HepG2 (cell line): ENCODE results near the gene ALDOA. TPM values are rescaled to one million over a fixed set of nuclear protein-coding genes. Genes with fewer than 3 reads are reported as not detected.

ENCODE experiments used
- BATF2 ChIP-seq: sonication (generic); formaldehyde crosslinking; IDR thresholded peaks from 2 replicates; pipeline ENCODE4 v1.8.0; 2022; ENCODE audit warnings: mild to moderate bottlenecking, missing genetic modification reagents, moderate library complexity
- DRAP1 ChIP-seq: IDR thresholded peaks from 2 replicates; pipeline ENCODE4 v1.6.1; 2016; ENCODE audit warnings: missing genetic modification reagents, missing compliant biosample characterization
- EHMT2 ChIP-seq: fragments of 200-600 bp; sonication (generic); IDR thresholded peaks from 2 replicates; pipeline ENCODE4 v1.7.0; 2017; ENCODE audit warnings: antibody characterized with exemption, low read depth, low read length, borderline replicate concordance
- FOXA1 ChIP-seq, 2 experiments: fragments of 450-650 bp in 1 of 2; sonication (generic) in 1 of 2; formaldehyde crosslinking in 1 of 2; IDR thresholded peaks; 2 replicates each; pipeline versions ENCODE4 v1.4.0 to v1.6.1; 2016 to 2020; ENCODE audit warnings: missing genetic modification reagents in 1 of 2
- FUBP1 ChIP-seq: sonication (generic); formaldehyde crosslinking; IDR thresholded peaks from 2 replicates; pipeline ENCODE4 v1.5.1; 2020; ENCODE audit warnings: missing genetic modification reagents, mild to moderate bottlenecking, borderline replicate concordance
- HIC2 ChIP-seq: sonication (generic); formaldehyde crosslinking; IDR thresholded peaks from 2 replicates; pipeline ENCODE4 v1.9.0; 2022; ENCODE audit warnings: low read depth, missing genetic modification reagents
- ISX ChIP-seq: sonication (generic); formaldehyde crosslinking; conservative IDR thresholded peaks from 2 replicates; pipeline ENCODE4 v1.5.0; 2020; ENCODE audit warnings: missing genetic modification reagents
- KIAA2018 ChIP-seq: sonication (generic); formaldehyde crosslinking; IDR thresholded peaks from 2 replicates; pipeline ENCODE4 v1.5.0; 2020; ENCODE audit warnings: mild to moderate bottlenecking, missing genetic modification reagents, borderline replicate concordance
- MAX ChIP-seq: IDR thresholded peaks from 2 replicates; pipeline ENCODE4 v1.6.1; 2012; ENCODE audit warnings: inconsistent platforms
- PHF5A ChIP-seq: IDR thresholded peaks from one replicate; pipeline ENCODE4 v1.6.1; 2018; ENCODE audit warnings: low read depth, missing genetic modification reagents; ENCODE audit not compliant: unreplicated experiment
- SAP130 ChIP-seq: IDR thresholded peaks from 2 replicates; pipeline ENCODE4 v1.6.1; 2016; ENCODE audit warnings: low read depth
- SP2 ChIP-seq: sonication (generic); formaldehyde crosslinking; IDR thresholded peaks from 2 replicates; pipeline ENCODE4 v1.5.1; 2020; ENCODE audit warnings: mild to moderate bottlenecking, missing genetic modification reagents
- SYNCRIP ChIP-seq: fragments of 200-400 bp; formaldehyde crosslinking; IDR thresholded peaks from 2 replicates; pipeline ENCODE4 v1.6.1; 2018; ENCODE audit warnings: mild to moderate bottlenecking, low read depth, low read length; ENCODE audit not compliant: insufficient read depth
- TGIF2 ChIP-seq: IDR thresholded peaks from 2 replicates; pipeline ENCODE4 v1.6.1; 2016; ENCODE audit warnings: control low read depth, missing compliant biosample characterization
- ZNF549 ChIP-seq: sonication (generic); formaldehyde crosslinking; IDR thresholded peaks from 2 replicates; pipeline ENCODE4 v1.5.0; 2020; ENCODE audit warnings: missing genetic modification reagents
- polyA plus RNA-seq, 8 experiments: library from polyadenylated mRNA; depleted of rRNA in 3 of 8; stranded (reverse) in 7 of 8; unstranded in 1 of 8; fragments of >200 nt; fragmentation: Illumina TruSeq in 4 of 8; extraction: Trizol in 4 of 8; gene quantifications; 2 replicates each; pipeline versions ENCODE4 v1.2.1 to v1.2.3, GENCODE V29; 2011 to 2016; ENCODE audit warnings: low read depth in 4 of 8, missing spikeins in 1 of 8, mixed read lengths in 1 of 8; ENCODE audit not compliant: insufficient read depth in 1 of 8
- total RNA-seq, 5 experiments: library from RNA; depleted of rRNA; stranded (reverse); fragments of >200 nt; fragmentation: Illumina TruSeq; extraction: Trizol; gene quantifications; 2 replicates each; pipeline ENCODE4 v1.2.3, GENCODE V29; 2016; ENCODE audit warnings: low read depth in 1 of 5

The ALDOA gene
- total and polyA plus RNA-seq, 2 of the 13 experiments (the other 11 are each of a cell fraction or from before 2014, with no cell fraction given), result 925 to 1,884 TPM

- TF ChIP-seq PHF5A (CRISPR knock-in tag) (peak; percentile 68), MAX (peak; percentile 100), DRAP1 (CRISPR knock-in tag) (peak; percentile 50; the same call in 1 of the 2 replicates), KIAA2018 (no peak), FOXA1 (IDR thresholded peaks at IDR 0.05) (no peak), FOXA1 (CRISPR knock-in tag; IDR thresholded peaks at IDR 0.05) (peak; percentile 62; the same call in 1 of the 2 replicates), SP2 (CRISPR knock-in tag) (peak; percentile 66), ISX (CRISPR knock-in tag) (peak; percentile 87; the same call in 1 of the 2 replicates), TGIF2 (CRISPR knock-in tag) (peak; percentile 93), SYNCRIP (no peak), SAP130 (CRISPR knock-in tag) (peak; percentile 99), HIC2 (no peak), EHMT2 (no peak), ZNF549 (0 out of 2 replicates have a peak, but pooled peaks have one; percentile 46), BATF2 (CRISPR knock-in tag) (peak; percentile 94; the same call in 1 of the 2 replicates), FUBP1 (CRISPR knock-in tag) (no peak)
Observed at GRCh38 chr16:30052671-30053372, 12.7 kb upstream of the ALDOA start (continued).
